ENCODE measurements around the gene SHLD1. TPM values are rescaled to one million over a fixed set of nuclear protein-coding genes. Genes with fewer than 3 reads are reported as not detected.

Gene SHLD1
- total and polyA plus RNA-seq, 2 donors = 11.2 to 16.4 TPM

DNA sequence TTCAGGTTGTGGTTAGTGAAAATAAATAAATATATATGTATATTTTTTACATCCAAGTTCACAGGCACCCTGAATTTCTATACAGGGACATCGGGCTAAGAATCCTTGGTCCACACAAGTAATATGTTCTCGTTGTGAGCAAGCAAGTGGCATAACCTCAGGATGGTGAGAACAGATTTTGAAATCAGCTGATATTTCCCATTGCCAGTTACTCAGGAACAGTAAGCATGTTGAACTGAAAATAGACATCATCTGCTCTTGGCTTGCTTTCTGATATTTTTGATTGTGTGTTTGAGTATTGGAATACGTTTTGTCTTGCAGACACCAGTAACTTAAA, 112.5 kb downstream of the SHLD1 start:
- Histone ChIP-seq H3K4me3 (ENCODE audit: low read length in 2 of 2) (no peak overlapping the region), H3K9me3 (ENCODE audit: control insufficient read depth in 2 of 2, insufficient read depth in 1 of 2, low read length in 1 of 2) (no peaks in the 10 kb centered on the region), H3K4me1 (ENCODE audit: control insufficient read depth in 2 of 2, insufficient read depth in 2 of 2, low read length in 2 of 2) (no peaks in the 10 kb centered on the region), H3K27me3 (ENCODE audit: control insufficient read depth in 2 of 2, insufficient read depth in 1 of 2, low read length in 1 of 2) (no peaks in the 10 kb centered on the region), H3K36me3 (ENCODE audit: control insufficient read depth in 2 of 2, insufficient read depth in 2 of 2, low read length in 1 of 2) (peaks cover 0 to 8% of the 10 kb centered on the region in 2 donors), H3K27ac (ENCODE audit: low read depth in 1 of 2, low read length in 1 of 2) (no peak overlapping the region)
- no peak for DNase-seq (ENCODE audit: low read depth in 6 of 9, low spot score in 9 of 9)
- 90% methylated on average over 3 of the region's 3 CpGs for WGBS

DNA sequence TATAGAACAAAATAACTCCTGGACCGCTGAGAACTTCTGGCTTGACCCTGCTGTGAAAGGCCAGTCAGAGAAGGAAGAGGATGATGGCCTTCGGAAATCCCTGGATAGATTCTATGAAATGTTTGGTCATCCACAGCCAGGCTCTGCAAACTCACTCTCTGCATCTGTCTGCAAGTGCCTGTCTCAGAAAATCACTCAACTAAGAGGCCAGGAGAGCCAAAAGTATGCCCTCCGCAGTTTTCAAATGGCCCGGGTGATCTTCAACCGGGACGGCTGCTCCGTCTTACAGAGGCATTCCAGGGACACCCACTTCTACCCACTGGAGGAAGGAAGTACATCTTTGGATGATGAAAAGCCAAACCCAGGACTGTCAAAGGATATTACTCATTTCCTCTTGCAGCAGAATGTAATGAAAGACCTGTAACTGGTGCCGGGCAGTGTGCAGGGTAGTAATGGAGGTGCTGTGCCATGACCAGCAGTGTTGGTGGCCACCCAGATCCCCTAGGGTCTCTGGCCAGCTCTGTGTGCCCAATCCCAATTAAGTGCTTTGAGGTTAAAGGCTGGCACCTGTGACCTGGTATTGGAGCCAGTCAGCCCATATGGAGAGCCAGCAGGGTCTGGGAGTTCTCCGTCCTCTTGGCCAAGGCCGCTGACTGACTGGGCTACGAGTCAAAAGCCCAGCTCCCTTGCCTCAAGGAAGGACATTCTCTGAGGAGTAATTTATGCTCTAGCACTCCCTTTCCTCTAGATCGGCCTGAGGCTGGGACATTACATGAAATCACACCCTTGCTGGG, 113.0 kb downstream of the SHLD1 start:
- H3K27ac ChIP-seq (ENCODE audit: low read depth in 1 of 2, low read length in 1 of 2) = no peak overlapping the region

DNA sequence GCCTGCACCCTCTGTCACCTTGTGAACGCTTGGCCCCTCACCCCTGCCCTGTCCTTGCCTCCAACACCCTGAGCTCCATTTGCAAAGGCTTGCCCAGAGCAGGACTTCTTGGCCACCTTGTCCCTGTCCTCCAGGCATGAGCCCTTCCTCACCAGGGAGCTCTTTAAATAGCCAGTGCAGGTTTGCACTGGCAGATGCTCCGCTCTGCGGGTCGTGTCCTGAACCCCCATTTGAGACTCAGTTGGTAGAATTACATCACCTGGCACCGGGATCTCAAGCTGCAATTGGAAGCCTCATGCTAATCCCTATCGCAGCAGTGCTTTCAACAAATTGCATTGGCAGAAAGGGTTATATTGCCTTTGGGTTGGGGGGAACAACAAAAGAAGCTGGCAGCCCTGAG, 114.2 kb downstream of the SHLD1 start:
- 92% methylated on average over 6 of the region's 6 CpGs for WGBS
- Histone ChIP-seq H3K36me3 (ENCODE audit: control insufficient read depth in 2 of 2, insufficient read depth in 2 of 2, low read length in 1 of 2) (peaks cover 0 to 8% of the 10 kb centered on the region in 2 donors), H3K9me3 (ENCODE audit: control insufficient read depth in 2 of 2, insufficient read depth in 1 of 2, low read length in 1 of 2) (no peaks in the 10 kb centered on the region), H3K27ac (ENCODE audit: low read depth in 1 of 2, low read length in 1 of 2) (no peak overlapping the region), H3K27me3 (ENCODE audit: control insufficient read depth in 2 of 2, insufficient read depth in 1 of 2, low read length in 1 of 2) (no peaks in the 10 kb centered on the region), H3K4me3 (ENCODE audit: low read length in 2 of 2) (no peak overlapping the region), H3K4me1 (ENCODE audit: control insufficient read depth in 2 of 2, insufficient read depth in 2 of 2, low read length in 2 of 2) (no peaks in the 10 kb centered on the region)
- DNase-seq (ENCODE audit: low read depth in 6 of 9, low spot score in 9 of 9) = no peak

More for the DNA sequence above, 113.0 kb downstream of the SHLD1 start:
- H3K4me3 ChIP-seq (ENCODE audit: low read length in 2 of 2) = no peak overlapping the region
- no peak for DNase-seq (ENCODE audit: low read depth in 6 of 9, low spot score in 9 of 9)
- no peaks in the 10 kb centered on the region for H3K9me3 ChIP-seq (ENCODE audit: control insufficient read depth in 2 of 2, insufficient read depth in 1 of 2, low read length in 1 of 2)
- peaks cover 0 to 8% of the 10 kb centered on the region in 2 donors for H3K36me3 ChIP-seq (ENCODE audit: control insufficient read depth in 2 of 2, insufficient read depth in 2 of 2, low read length in 1 of 2)
- no peaks in the 10 kb centered on the region for H3K27me3 ChIP-seq (ENCODE audit: control insufficient read depth in 2 of 2, insufficient read depth in 1 of 2, low read length in 1 of 2)
- WGBS = 93% methylated on average over 12 of the region's 12 CpGs
- no peaks in the 10 kb centered on the region for H3K4me1 ChIP-seq (ENCODE audit: control insufficient read depth in 2 of 2, insufficient read depth in 2 of 2, low read length in 2 of 2)

DNA sequence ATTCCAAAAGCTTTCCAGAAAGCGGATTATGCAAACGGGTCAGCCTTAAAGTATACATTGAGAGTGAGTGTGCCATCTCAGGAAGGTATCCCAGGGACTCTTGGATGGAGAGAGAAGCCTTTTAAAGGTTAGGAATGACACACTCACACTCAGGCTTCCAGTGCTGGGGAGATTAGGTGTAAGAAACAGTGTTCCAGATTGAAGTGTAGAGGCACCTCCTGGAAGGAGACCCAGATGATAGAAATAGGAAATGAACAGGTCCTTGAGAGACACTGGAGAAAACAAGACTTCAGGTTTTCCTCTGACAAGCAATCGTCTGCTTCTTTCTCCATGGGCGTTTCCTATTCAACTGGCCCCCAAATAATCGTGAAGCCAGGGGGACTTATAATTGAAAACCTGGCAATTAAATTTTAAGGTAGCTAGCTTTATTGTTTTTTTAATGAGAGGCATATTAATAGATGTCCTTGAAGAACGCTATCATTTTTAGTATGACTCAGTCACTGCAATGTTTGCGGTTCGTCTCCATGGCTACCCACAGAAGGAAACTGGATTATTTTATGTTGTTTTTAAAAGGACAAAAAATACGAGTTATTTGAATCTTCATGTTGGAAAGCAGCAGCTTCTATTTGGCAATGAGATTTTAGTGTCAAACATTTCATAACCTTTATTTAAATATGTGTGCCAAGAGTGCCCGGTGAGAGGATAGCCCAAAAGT, 114.8 kb downstream of the SHLD1 start:
- no peaks in the 10 kb centered on the region for H3K27me3 ChIP-seq (ENCODE audit: control insufficient read depth in 2 of 2, insufficient read depth in 1 of 2, low read length in 1 of 2)
- no peak overlapping the region for H3K4me3 ChIP-seq (ENCODE audit: low read length in 2 of 2)
- no peaks in the 10 kb centered on the region for H3K9me3 ChIP-seq (ENCODE audit: control insufficient read depth in 2 of 2, insufficient read depth in 1 of 2, low read length in 1 of 2)
- H3K4me1 ChIP-seq (ENCODE audit: control insufficient read depth in 2 of 2, insufficient read depth in 2 of 2, low read length in 2 of 2) = no peaks in the 10 kb centered on the region
- H3K27ac ChIP-seq (ENCODE audit: low read depth in 1 of 2, low read length in 1 of 2) = no peak overlapping the region
- WGBS = 87% methylated on average over 10 of the region's 10 CpGs
- DNase-seq (ENCODE audit: low read depth in 6 of 9, low spot score in 9 of 9) = no peak
- peaks cover 0 to 8% of the 10 kb centered on the region in 2 donors for H3K36me3 ChIP-seq (ENCODE audit: control insufficient read depth in 2 of 2, insufficient read depth in 2 of 2, low read length in 1 of 2)

DNA sequence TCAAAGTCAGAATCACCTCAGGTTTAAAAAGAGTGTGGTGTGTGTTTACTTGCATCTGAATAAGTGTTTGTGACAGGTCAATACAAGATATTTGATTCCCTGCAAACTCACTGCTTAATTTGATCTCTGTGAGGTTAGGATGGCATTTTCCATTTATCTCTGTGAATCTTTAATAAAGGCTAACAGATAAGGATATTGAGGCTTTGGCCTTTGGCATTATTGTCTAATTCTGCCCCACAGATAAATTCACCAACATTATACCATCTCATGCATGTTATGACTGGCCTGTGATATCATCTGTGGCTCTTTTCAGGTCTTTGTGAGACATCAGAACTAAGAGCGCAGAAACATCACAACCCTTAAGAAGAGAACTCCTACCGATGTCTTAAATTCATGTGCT, 115.4 kb downstream of the SHLD1 start:
- no peak for DNase-seq (ENCODE audit: low read depth in 6 of 9, low spot score in 9 of 9)
- H3K36me3 ChIP-seq (ENCODE audit: control insufficient read depth in 2 of 2, insufficient read depth in 2 of 2, low read length in 1 of 2) = peaks cover 0 to 8% of the 10 kb centered on the region in 2 donors
- H3K27me3 ChIP-seq (ENCODE audit: control insufficient read depth in 2 of 2, insufficient read depth in 1 of 2, low read length in 1 of 2) = no peaks in the 10 kb centered on the region
- no peaks in the 10 kb centered on the region for H3K9me3 ChIP-seq (ENCODE audit: control insufficient read depth in 2 of 2, insufficient read depth in 1 of 2, low read length in 1 of 2)
- H3K4me1 ChIP-seq (ENCODE audit: control insufficient read depth in 2 of 2, insufficient read depth in 2 of 2, low read length in 2 of 2) = no peaks in the 10 kb centered on the region
- 99% methylated on average over 2 of the region's 2 CpGs for WGBS
- H3K27ac ChIP-seq (ENCODE audit: low read depth in 1 of 2, low read length in 1 of 2) = no peak overlapping the region
- no peak overlapping the region for H3K4me3 ChIP-seq (ENCODE audit: low read length in 2 of 2)

DNA sequence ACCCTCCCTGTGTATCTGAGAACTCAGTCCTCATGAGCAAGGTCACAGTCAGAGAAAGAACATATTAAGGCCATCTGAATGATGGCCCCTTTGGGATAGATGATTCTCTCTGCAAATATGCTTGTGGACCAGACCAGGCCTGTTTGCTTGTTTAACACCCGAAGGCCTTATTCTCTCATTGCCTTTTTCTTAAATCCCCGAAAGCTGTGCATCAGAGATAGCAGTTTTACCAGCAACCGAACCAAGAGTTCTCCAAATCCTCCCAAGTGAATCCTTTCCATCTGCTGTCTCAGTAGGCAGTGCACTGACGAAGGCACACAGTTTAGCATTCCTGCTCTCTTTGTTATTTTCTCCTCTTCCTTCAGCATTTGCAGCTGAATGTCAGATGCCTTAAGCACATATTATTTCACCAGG, 120.4 kb downstream of the SHLD1 start:
- no peaks in the 10 kb centered on the region for H3K36me3 ChIP-seq (ENCODE audit: control insufficient read depth in 2 of 2, insufficient read depth in 2 of 2, low read length in 1 of 2)
- no peak overlapping the region for H3K4me3 ChIP-seq (ENCODE audit: low read length in 2 of 2)
- H3K27ac ChIP-seq (ENCODE audit: low read depth in 1 of 2, low read length in 1 of 2) = no peak overlapping the region
- no peaks in the 10 kb centered on the region for H3K27me3 ChIP-seq (ENCODE audit: control insufficient read depth in 2 of 2, insufficient read depth in 1 of 2, low read length in 1 of 2)
- no peaks in the 10 kb centered on the region for H3K9me3 ChIP-seq (ENCODE audit: control insufficient read depth in 2 of 2, insufficient read depth in 1 of 2, low read length in 1 of 2)
- WGBS = 96% methylated on average over 4 of the region's 4 CpGs
- no peak for DNase-seq (ENCODE audit: low read depth in 6 of 9, low spot score in 9 of 9)
- no peaks in the 10 kb centered on the region for H3K4me1 ChIP-seq (ENCODE audit: control insufficient read depth in 2 of 2, insufficient read depth in 2 of 2, low read length in 2 of 2)

DNA sequence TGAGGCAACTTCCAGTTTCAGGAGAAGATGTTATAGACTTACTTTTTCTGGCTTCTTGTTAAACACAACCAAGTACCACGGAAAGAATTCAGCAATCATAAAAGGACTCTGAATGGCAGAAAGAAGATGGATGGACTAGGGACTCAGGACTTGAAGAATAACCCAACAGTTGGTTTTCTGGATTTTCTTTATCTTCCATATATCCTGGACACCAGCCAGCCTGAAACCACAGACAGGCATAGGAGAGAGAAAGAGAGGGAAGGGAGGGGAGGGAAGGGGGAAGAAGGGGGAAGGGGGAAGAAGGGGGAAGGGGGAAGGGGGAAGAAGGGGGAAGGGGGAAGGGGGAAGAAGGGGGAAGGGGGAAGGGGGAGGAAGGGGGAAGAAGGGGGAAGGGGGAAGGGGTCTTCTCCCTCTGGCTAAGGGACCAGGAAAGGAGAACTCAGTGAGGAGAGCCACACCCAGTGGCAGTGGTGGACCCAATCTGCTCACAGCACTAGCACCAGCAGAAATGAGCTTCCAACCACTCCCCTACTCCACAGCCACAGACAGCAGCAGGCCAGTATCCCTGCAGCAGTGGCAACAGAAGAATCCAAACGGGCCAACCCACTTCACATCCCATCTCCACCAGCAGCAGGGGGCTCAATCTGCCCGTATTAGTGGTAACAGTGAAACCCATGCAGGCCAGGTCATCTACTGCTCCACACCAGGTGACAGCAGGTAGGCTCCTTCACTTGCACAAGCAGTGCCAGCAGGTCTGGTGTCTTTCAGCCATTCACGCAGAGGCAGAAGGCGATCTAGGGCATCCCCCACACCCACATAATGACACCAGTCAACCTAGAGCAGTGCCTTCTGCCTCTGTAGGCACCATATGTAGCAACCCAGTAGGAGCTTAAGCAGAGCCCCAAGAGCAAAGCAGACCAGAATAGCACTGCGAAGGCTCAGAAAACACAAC, 121.5 kb downstream of the SHLD1 start:
- no peaks in the 10 kb centered on the region for H3K27me3 ChIP-seq (ENCODE audit: control insufficient read depth in 2 of 2, insufficient read depth in 1 of 2, low read length in 1 of 2)
- H3K27ac ChIP-seq (ENCODE audit: low read depth in 1 of 2, low read length in 1 of 2) = no peak overlapping the region
- WGBS = 77% methylated on average over 6 of the region's 6 CpGs
- no peak overlapping the region for H3K4me3 ChIP-seq (ENCODE audit: low read length in 2 of 2)
- no peak for DNase-seq (ENCODE audit: low read depth in 6 of 9, low spot score in 9 of 9)
- no peaks in the 10 kb centered on the region for H3K9me3 ChIP-seq (ENCODE audit: control insufficient read depth in 2 of 2, insufficient read depth in 1 of 2, low read length in 1 of 2)
- no peaks in the 10 kb centered on the region for H3K4me1 ChIP-seq (ENCODE audit: control insufficient read depth in 2 of 2, insufficient read depth in 2 of 2, low read length in 2 of 2)
- H3K36me3 ChIP-seq (ENCODE audit: control insufficient read depth in 2 of 2, insufficient read depth in 2 of 2, low read length in 1 of 2) = no peaks in the 10 kb centered on the region

DNA sequence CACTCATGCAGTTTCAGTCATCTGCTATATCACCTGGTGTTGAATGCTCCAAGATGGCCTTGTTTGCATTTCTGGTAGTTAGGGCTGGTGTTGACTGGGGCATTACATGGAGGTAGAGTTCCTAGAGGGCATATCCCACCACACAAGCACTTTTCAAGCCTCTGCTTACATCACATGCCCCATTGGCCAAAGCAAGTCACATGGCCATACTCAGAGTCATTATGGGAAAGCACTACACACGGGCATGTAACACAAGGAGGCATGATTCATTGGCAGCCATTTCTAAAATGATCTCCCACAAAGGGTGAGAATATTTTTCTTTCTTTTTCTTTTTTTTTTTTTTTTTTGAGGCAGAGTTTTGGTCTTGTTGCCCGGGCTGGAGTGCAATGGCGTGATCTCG, 126.9 kb downstream of the SHLD1 start:
- Histone ChIP-seq H3K9me3 (ENCODE audit: control insufficient read depth in 2 of 2, insufficient read depth in 1 of 2, low read length in 1 of 2) (no peaks in the 10 kb centered on the region), H3K36me3 (ENCODE audit: control insufficient read depth in 2 of 2, insufficient read depth in 2 of 2, low read length in 1 of 2) (no peaks in the 10 kb centered on the region), H3K27me3 (ENCODE audit: control insufficient read depth in 2 of 2, insufficient read depth in 1 of 2, low read length in 1 of 2) (no peaks in the 10 kb centered on the region), H3K4me3 (ENCODE audit: low read length in 2 of 2) (no peak overlapping the region), H3K4me1 (ENCODE audit: control insufficient read depth in 2 of 2, insufficient read depth in 2 of 2, low read length in 2 of 2) (no peaks in the 10 kb centered on the region), H3K27ac (ENCODE audit: low read depth in 1 of 2, low read length in 1 of 2) (no peak overlapping the region)
- WGBS = 93% methylated on average over 4 of the region's 4 CpGs
- DNase-seq (ENCODE audit: low read depth in 6 of 9, low spot score in 9 of 9) = no peak

DNA sequence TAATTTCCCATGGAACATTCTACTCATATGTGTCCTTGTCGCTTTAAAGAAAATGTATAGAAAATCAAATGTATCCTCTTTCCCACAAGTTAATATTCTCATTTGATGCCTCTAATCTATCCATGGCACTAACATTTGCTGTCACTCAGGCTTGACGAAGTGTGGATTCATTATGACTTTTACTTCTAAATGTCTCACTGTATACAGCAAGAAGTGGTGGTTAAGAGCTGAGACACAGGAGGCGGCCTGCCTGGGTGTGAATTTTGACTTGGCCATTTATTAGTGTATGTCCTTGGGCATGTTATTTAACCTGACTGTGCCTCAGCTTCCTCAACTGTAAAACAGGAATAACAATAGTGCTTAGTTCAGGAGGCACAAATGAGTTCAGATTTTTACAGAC, 130.1 kb downstream of the SHLD1 start:
- Histone ChIP-seq H3K36me3 (ENCODE audit: control insufficient read depth in 2 of 2, insufficient read depth in 2 of 2, low read length in 1 of 2) (no peaks in the 10 kb centered on the region), H3K4me1 (ENCODE audit: control insufficient read depth in 2 of 2, insufficient read depth in 2 of 2, low read length in 2 of 2) (no peaks in the 10 kb centered on the region), H3K27me3 (ENCODE audit: control insufficient read depth in 2 of 2, insufficient read depth in 1 of 2, low read length in 1 of 2) (no peaks in the 10 kb centered on the region), H3K9me3 (ENCODE audit: control insufficient read depth in 2 of 2, insufficient read depth in 1 of 2, low read length in 1 of 2) (no peaks in the 10 kb centered on the region), H3K4me3 (ENCODE audit: low read length in 2 of 2) (no peak overlapping the region), H3K27ac (ENCODE audit: low read depth in 1 of 2, low read length in 1 of 2) (no peak overlapping the region)
- WGBS = 97% methylated on average over 3 of the region's 3 CpGs
- DNase-seq (ENCODE audit: low read depth in 6 of 9, low spot score in 9 of 9) = no peak
